Liver (tissue), 9 donors: ENCODE results near the gene NFATC1. TPM values are rescaled to one million over a fixed set of nuclear protein-coding genes. Genes with fewer than 3 reads are reported as not detected.

Experiments
- DNase-seq: peaks from one replicate; pipeline ENCODE4 v3.0.0-alpha.2; 2017; ENCODE audit warnings: low spot score
- H3K27ac ChIP-seq, 2 donors: one replicate each; pipeline ENCODE4 v1.7.0; 2013; ENCODE audit warnings: inconsistent platforms in 2 of 2, low read length in 2 of 2, control low read depth in 1 of 2, low read depth in 1 of 2, mild to moderate bottlenecking in 1 of 2
- H3K27me3 ChIP-seq, 4 donors: one replicate each; pipeline versions ENCODE4 v1.6.1 to v1.7.0; 2013; ENCODE audit warnings: low read length in 3 of 4, inconsistent platforms in 1 of 4, mild to moderate bottlenecking in 1 of 4, moderate library complexity in 1 of 4; ENCODE audit not compliant: control insufficient read depth in 4 of 4, insufficient read depth in 4 of 4
- H3K36me3 ChIP-seq, 4 donors: one replicate each; pipeline versions ENCODE4 v1.6.1 to v1.7.0; 2013; ENCODE audit warnings: low read length in 3 of 4, mild to moderate bottlenecking in 3 of 4, low read depth in 1 of 4, moderate library complexity in 1 of 4; ENCODE audit not compliant: control insufficient read depth in 4 of 4, insufficient read depth in 3 of 4
- H3K4me1 ChIP-seq, 4 donors: one replicate each; pipeline versions ENCODE4 v1.6.1 to v1.7.0; 2013; ENCODE audit warnings: low read length in 3 of 4, mild to moderate bottlenecking in 3 of 4, moderate library complexity in 1 of 4; ENCODE audit not compliant: control insufficient read depth in 4 of 4, insufficient read depth in 4 of 4
- H3K4me3 ChIP-seq, 3 donors: one replicate each; pipeline versions ENCODE4 v1.6.1 to v1.7.0; 2013; ENCODE audit warnings: low read length in 3 of 3, control low read depth in 1 of 3, low read depth in 1 of 3, mild to moderate bottlenecking in 1 of 3
- H3K9ac ChIP-seq, 2 donors: one replicate each; pipeline ENCODE4 v1.7.0; 2013; ENCODE audit warnings: low read length in 2 of 2, mild to moderate bottlenecking in 2 of 2, moderate library complexity in 2 of 2, control low read depth in 1 of 2, low read depth in 1 of 2
- H3K9me3 ChIP-seq, 4 donors: one replicate each; pipeline versions ENCODE4 v1.6.1 to v1.7.0; 2013; ENCODE audit warnings: low read length in 3 of 4; ENCODE audit not compliant: control insufficient read depth in 4 of 4
- EGR1 ChIP-seq, 2 donors: IDR thresholded peaks; 2 replicates each; pipeline ENCODE4 v1.6.1; 2016 to 2018; ENCODE audit warnings: antibody characterized with exemption in 2 of 2, low read depth in 2 of 2
- FOXA1 ChIP-seq: IDR thresholded peaks from 2 replicates; pipeline ENCODE4 v1.6.1; 2016; ENCODE audit warnings: antibody characterized with exemption
- GABPA ChIP-seq, 2 donors: IDR thresholded peaks in 1 of 2; conservative IDR thresholded peaks in 1 of 2; 2 replicates each; pipeline ENCODE4 v1.6.1; 2016; ENCODE audit warnings: antibody characterized with exemption in 2 of 2, mild to moderate bottlenecking in 1 of 2, moderate library complexity in 1 of 2
- HNF4G ChIP-seq: IDR thresholded peaks from 2 replicates; pipeline ENCODE4 v1.6.1; 2016; ENCODE audit warnings: antibody characterized with exemption
- JUND ChIP-seq, 2 donors: IDR thresholded peaks; 2 replicates each; pipeline ENCODE4 v1.6.1; 2016; ENCODE audit warnings: antibody characterized with exemption in 2 of 2
- NR2F2 ChIP-seq: IDR thresholded peaks from 2 replicates; pipeline ENCODE4 v1.6.1; 2016; ENCODE audit warnings: antibody characterized with exemption
- RXRA ChIP-seq, 2 donors: IDR thresholded peaks; 2 replicates each; pipeline ENCODE4 v1.6.1; 2017 to 2018; ENCODE audit warnings: antibody characterized with exemption in 2 of 2, mild to moderate bottlenecking in 1 of 2
- SP1 ChIP-seq: IDR thresholded peaks from 2 replicates; pipeline ENCODE4 v1.6.1; 2018; ENCODE audit warnings: antibody characterized with exemption, mild to moderate bottlenecking
- TAF1 ChIP-seq: conservative IDR thresholded peaks from 2 replicates; pipeline ENCODE4 v1.6.1; 2016; ENCODE audit warnings: antibody characterized with exemption, mild to moderate bottlenecking
- WGBS: extraction: QIAGEN DNeasy Blood & Tissue Kit; methylation state at CpG from one replicate; pipeline ENCODE4 v1.1.7; 2013; 5-methylcytosine and 5-hydroxymethylcytosine counted together
- polyA plus RNA-seq, 2 donors: library from polyadenylated mRNA; stranded (reverse) in 1 of 2; unstranded in 1 of 2; fragments of 200-250 nt in 1 of 2; fragments of >200 nt in 1 of 2; fragmentation: Nextera tagmentation in 1 of 2; extraction: Ambion mirVana in 1 of 2; gene quantifications; one replicate each; pipeline versions ENCODE4 v1.2.1 to v1.2.3, GENCODE V29; 2013 to 2015
- total RNA-seq, 2 donors: library from RNA; depleted of rRNA; stranded (reverse); fragments of >200 nt; gene quantifications; one replicate each; pipeline ENCODE4 v1.2.3, GENCODE V29; 2014
- TF ChIP-seq, protein P1 (sequence below): IDR thresholded peaks from 2 replicates; pipeline ENCODE4 v1.6.1; 2016; ENCODE audit warnings: antibody characterized with exemption
- TF ChIP-seq, protein P2 (sequence below): IDR thresholded peaks from 2 replicates; pipeline ENCODE4 v1.6.1; 2016; ENCODE audit warnings: antibody characterized with exemption, mild to moderate bottlenecking
- TF ChIP-seq, protein P3 (sequence below): fragments of 150-350 bp; IDR thresholded peaks from 2 replicates; pipeline ENCODE4 v1.5.1; 2017; ENCODE audit warnings: improper control_type of control experiment, low read depth, low read length; ENCODE audit not compliant: missing input control
- donor health status: healthy.
- donor health status: healthy.
- donor health status: healthy.
- donor health status: healthy.
- donor health status: healthy.

Gene NFATC1
- total and polyA plus RNA-seq, 4 donors, result 0.57 to 2.2 (median 1.3) TPM

DNA sequence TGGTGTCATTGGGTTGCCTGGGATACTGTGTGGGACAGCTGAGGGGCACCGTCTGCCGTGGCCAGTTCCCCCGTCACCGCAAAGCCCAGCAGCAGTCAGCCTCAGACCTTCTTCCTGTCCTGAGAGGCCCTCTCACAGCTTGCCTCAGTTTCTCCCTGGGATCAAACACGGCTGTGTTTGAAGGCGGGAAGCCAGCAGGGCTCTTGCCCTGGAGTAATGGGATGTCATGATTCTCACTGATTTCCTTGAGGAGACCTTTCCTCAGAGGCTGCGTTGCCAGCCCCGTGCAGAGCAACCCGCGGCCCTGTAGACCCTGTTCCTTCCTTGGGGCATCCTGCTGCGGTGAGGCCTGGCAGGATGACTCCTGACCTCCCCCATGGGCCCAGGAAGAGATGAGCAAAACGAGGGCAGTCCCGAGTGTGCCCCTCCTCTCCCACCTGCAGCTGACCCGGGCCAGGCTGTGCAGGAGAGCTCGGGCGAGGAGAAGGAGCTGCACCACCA, 13.9 kb upstream of the NFATC1 start:
- WGBS, result 76% methylated on average over 16 of the region's 16 CpGs
- TF ChIP-seq TAF1 (no peak), JUND (IDR thresholded peaks at IDR 0.05) (no peak), NR2F2 (no peak), RXRA (IDR thresholded peaks at IDR 0.05) (no peak), FOXA1 (no peak), SP1 (no peak), EGR1 (IDR thresholded peaks at IDR 0.05; ENCODE audit: low read depth in 2 of 2) (no peak), HNF4G (no peak)
- TF ChIP-seq, protein P1, sequence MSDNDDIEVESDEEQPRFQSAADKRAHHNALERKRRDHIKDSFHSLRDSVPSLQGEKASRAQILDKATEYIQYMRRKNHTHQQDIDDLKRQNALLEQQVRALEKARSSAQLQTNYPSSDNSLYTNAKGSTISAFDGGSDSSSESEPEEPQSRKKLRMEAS, result no peak
- TF ChIP-seq, protein P2, sequence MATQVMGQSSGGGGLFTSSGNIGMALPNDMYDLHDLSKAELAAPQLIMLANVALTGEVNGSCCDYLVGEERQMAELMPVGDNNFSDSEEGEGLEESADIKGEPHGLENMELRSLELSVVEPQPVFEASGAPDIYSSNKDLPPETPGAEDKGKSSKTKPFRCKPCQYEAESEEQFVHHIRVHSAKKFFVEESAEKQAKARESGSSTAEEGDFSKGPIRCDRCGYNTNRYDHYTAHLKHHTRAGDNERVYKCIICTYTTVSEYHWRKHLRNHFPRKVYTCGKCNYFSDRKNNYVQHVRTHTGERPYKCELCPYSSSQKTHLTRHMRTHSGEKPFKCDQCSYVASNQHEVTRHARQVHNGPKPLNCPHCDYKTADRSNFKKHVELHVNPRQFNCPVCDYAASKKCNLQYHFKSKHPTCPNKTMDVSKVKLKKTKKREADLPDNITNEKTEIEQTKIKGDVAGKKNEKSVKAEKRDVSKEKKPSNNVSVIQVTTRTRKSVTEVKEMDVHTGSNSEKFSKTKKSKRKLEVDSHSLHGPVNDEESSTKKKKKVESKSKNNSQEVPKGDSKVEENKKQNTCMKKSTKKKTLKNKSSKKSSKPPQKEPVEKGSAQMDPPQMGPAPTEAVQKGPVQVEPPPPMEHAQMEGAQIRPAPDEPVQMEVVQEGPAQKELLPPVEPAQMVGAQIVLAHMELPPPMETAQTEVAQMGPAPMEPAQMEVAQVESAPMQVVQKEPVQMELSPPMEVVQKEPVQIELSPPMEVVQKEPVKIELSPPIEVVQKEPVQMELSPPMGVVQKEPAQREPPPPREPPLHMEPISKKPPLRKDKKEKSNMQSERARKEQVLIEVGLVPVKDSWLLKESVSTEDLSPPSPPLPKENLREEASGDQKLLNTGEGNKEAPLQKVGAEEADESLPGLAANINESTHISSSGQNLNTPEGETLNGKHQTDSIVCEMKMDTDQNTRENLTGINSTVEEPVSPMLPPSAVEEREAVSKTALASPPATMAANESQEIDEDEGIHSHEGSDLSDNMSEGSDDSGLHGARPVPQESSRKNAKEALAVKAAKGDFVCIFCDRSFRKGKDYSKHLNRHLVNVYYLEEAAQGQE, result no peak

DNA sequence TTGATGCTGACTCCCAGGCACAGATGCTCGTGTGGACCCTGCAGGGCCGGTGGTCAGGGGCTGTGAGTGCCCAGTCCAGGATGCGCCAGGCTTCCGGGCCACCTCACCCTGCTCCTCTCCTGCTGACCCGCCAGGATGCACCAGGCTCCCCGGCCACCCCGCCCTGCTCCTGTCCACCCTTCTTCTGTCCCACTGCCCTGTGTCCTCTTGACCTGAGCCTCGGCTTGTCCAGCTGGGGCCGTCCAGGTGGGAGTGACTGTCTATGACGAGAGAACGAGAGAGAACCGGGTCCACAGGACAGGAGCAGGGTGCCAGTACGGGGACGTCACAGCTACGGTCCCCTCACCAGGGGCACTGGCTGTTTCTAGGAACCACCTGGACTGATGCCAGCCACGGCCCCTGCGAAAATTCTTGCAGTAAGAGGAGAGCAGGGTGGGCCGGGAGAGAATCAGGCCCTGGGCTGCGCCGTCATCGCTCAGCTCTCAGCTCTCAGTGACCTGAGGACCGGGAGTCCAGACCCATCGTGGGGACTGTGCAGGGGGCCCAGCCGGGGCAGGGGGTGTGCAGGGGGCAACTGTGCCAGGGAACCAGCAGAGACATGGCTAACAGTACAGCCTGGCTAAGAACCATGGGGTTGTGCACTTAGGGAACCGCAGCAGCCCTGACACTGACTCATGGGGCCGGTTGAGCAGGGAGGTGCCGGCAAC, 12.9 kb upstream of the NFATC1 start:
- Histone ChIP-seq H3K27ac (no peak overlapping the region), H3K9me3 (no peaks in the 10 kb centered on the region), H3K36me3 (peaks cover 0 to 5% (median 2%) of the 10 kb centered on the region in 4 donors), H3K27me3 (no peaks in the 10 kb centered on the region), H3K9ac (no peak overlapping the region), H3K4me3 (no peak overlapping the region), H3K4me1 (no peaks in the 10 kb centered on the region)
- WGBS, result 72% methylated on average over 27 of the region's 27 CpGs
- TF ChIP-seq, protein P2, result no peak
- no peak for TF ChIP-seq GABPA (IDR thresholded peaks at IDR 0.05 in 1 of 2, conservative IDR thresholded peaks at IDR 0.05 in 1 of 2)
- TF ChIP-seq SP1, result no peak
- TF ChIP-seq, protein P3, sequence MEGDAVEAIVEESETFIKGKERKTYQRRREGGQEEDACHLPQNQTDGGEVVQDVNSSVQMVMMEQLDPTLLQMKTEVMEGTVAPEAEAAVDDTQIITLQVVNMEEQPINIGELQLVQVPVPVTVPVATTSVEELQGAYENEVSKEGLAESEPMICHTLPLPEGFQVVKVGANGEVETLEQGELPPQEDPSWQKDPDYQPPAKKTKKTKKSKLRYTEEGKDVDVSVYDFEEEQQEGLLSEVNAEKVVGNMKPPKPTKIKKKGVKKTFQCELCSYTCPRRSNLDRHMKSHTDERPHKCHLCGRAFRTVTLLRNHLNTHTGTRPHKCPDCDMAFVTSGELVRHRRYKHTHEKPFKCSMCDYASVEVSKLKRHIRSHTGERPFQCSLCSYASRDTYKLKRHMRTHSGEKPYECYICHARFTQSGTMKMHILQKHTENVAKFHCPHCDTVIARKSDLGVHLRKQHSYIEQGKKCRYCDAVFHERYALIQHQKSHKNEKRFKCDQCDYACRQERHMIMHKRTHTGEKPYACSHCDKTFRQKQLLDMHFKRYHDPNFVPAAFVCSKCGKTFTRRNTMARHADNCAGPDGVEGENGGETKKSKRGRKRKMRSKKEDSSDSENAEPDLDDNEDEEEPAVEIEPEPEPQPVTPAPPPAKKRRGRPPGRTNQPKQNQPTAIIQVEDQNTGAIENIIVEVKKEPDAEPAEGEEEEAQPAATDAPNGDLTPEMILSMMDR, result no peak
- no peak for TF ChIP-seq TAF1
- no peak for DNase-seq

More for the DNA sequence above, 13.9 kb upstream of the NFATC1 start:
- no peaks in the 10 kb centered on the region for H3K9me3 ChIP-seq
- no peak overlapping the region for H3K9ac ChIP-seq
- no peak for DNase-seq
- H3K4me3 ChIP-seq, result no peak overlapping the region
- H3K4me1 ChIP-seq, result no peaks in the 10 kb centered on the region
- H3K27me3 ChIP-seq, result no peaks in the 10 kb centered on the region
- peaks cover 0 to 10% (median 5%) of the 10 kb centered on the region in 4 donors for H3K36me3 ChIP-seq
- H3K27ac ChIP-seq, result no peak overlapping the region
